Measurements from ENCODE around the gene KCNQ1. TPM values are rescaled to one million over a fixed set of nuclear protein-coding genes. Genes with fewer than 3 reads are reported as not detected.

The KCNQ1 gene
- total and polyA plus RNA-seq, 8 donors = 14.0 to 61.1 (median 46.7) TPM

GRCh38 chr11:2517386-2518064, 72.7 kb downstream of the KCNQ1 start:
- FAIRE-seq = no peak
- Histone ChIP-seq H3K27me3 (no peaks in the 10 kb centered on the region), H3K9me3 (no peaks in the 10 kb centered on the region), H3K27ac (no peak overlapping the region), H3K36me3 (no peaks in the 10 kb centered on the region), H3K4me3 (no peak overlapping the region), H3K4me1 (no peaks in the 10 kb centered on the region)
- TF ChIP-seq CTCF (IDR thresholded peaks at IDR 0.05) = no peak
- 87 to 88% methylated on average over 26 of the region's 26 CpGs for WGBS, 2 donors
- intact Hi-C loops (cut with DNase I) = loop anchor here in 2 of 3 donors (5.0 to 10.0 kb wide), 2 partner anchors 83 to 210 kb away; no protein-coding TSS in a partner anchor
- no peak for ATAC-seq
- DNase-seq = peak; percentile 1 to 49 (median 10)

- no peaks in the 10 kb centered on the region for H3K9me3 ChIP-seq
- DNase-seq = peak; percentile 1 to 53 (median 10)
- WGBS, 2 donors = 94% methylated on average over 23 to 24 of the region's 24 CpGs
Measured at GRCh38 chr11:2518111-2518982, 73.5 kb downstream of the KCNQ1 start.

GRCh38 chr11:2518983-2519340, 74.2 kb downstream of the KCNQ1 start:
- WGBS, 2 donors = 76 to 80% methylated on average over 7 to 8 of the region's 8 CpGs
- ATAC-seq (no peak), DNase-seq (peak in 5 of 6 donors; percentile 1 to 55 (median 10)), FAIRE-seq (no peak)
- H3K36me3 ChIP-seq = no peaks in the 10 kb centered on the region
- TF ChIP-seq CTCF (IDR thresholded peaks at IDR 0.05) = no peak
- no peak overlapping the region for H3K27ac ChIP-seq
- intact Hi-C loops (cut with DNase I) = loop anchor here in 2 of 3 donors (5.0 to 10.0 kb wide), 2 partner anchors 84 to 212 kb away; no protein-coding TSS in a partner anchor
- no peaks in the 10 kb centered on the region for H3K9me3 ChIP-seq
- H3K27me3 ChIP-seq = no peaks in the 10 kb centered on the region
- H3K4me3 ChIP-seq = no peak overlapping the region
- H3K4me1 ChIP-seq = no peaks in the 10 kb centered on the region

More at GRCh38 chr11:2518111-2518982, 73.5 kb downstream of the KCNQ1 start:
- ATAC-seq (no peak), FAIRE-seq (no peak)
- no peaks in the 10 kb centered on the region for H3K27me3 ChIP-seq
- no peaks in the 10 kb centered on the region for H3K4me1 ChIP-seq
- intact Hi-C loops (cut with DNase I) = loop anchor here in 2 of 3 donors (5.0 to 10.0 kb wide), 2 partner anchors 84 to 211 kb away; no protein-coding TSS in a partner anchor
- no peak overlapping the region for H3K4me3 ChIP-seq
- H3K36me3 ChIP-seq = no peaks in the 10 kb centered on the region
- no peak overlapping the region for H3K27ac ChIP-seq
- TF ChIP-seq CTCF (IDR thresholded peaks at IDR 0.05) = no peak

GRCh38 chr11:2519517-2519861, 74.7 kb downstream of the KCNQ1 start:
- H3K4me3 ChIP-seq = no peak overlapping the region
- 93 to 98% methylated on average over 2 of the region's 2 CpGs for WGBS, 2 donors
- FAIRE-seq = no peak
- no peaks in the 10 kb centered on the region for H3K9me3 ChIP-seq
- H3K27me3 ChIP-seq = no peaks in the 10 kb centered on the region
- H3K36me3 ChIP-seq = no peaks in the 10 kb centered on the region
- H3K4me1 ChIP-seq = peaks cover 0 to 3% (median under 1%) of the 10 kb centered on the region in 3 donors
- no peak for DNase-seq
- TF ChIP-seq CTCF (IDR thresholded peaks at IDR 0.05) = no peak
- no peak overlapping the region for H3K27ac ChIP-seq
- intact Hi-C loops (cut with DNase I) = loop anchor here in 2 of 3 donors (5.0 to 10.0 kb wide), 2 partner anchors 85 to 212 kb away; no protein-coding TSS in a partner anchor
- no peak for ATAC-seq
